Activated T-helper 1 cell treated with Interleukin-2 at 50 U/mL for 16 hours (primary cell): Measurements from ENCODE around the gene VPS51.

Experiments used
- DNase-seq: peaks from one replicate; pipeline ENCODE4 v3.0.0-alpha.2; 2020; ENCODE audit warnings: low read depth

Gene VPS51

DNA sequence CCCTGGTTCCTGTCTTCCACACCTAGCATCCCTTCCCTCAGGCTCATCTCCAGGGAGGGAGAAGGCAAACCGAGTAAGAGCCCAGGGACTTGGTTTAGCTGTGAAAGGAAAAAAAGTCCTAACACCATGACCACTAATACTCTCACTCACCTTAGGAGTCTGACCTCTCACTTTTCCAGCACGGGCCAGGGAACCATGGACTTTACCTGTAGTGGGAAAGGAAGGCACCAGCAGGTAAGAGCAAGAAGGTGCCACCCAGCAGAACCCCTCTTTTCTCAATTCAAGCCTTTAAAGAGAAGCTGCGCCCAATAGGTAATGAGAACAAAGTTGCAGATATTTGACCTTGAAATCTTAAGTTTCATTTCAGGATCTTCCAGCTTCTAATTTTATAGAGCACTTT lies 24.8 kb downstream of the VPS51 start:
- no peak for DNase-seq

DNA sequence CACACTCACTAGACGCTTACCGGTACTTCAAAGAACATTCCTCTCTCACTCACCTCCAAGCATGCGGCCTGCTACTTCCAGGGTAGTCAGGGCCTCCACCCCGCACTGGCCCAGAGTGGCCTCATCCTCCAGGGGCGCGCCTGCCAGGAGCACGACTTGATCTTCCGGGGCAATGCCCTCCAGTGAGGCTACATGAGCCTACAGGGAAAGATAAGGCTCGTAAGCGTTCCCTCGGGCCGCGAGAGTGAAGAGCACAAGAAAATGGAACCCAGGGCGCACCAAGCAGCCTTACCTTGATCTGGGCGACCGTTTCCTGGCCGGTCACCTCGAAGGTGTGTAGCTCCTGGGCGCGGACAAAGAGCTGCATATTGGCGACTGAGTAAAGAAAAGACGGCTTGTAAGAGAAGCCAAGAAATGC lies 25.4 kb downstream of the VPS51 start:
- no peak for DNase-seq

DNA sequence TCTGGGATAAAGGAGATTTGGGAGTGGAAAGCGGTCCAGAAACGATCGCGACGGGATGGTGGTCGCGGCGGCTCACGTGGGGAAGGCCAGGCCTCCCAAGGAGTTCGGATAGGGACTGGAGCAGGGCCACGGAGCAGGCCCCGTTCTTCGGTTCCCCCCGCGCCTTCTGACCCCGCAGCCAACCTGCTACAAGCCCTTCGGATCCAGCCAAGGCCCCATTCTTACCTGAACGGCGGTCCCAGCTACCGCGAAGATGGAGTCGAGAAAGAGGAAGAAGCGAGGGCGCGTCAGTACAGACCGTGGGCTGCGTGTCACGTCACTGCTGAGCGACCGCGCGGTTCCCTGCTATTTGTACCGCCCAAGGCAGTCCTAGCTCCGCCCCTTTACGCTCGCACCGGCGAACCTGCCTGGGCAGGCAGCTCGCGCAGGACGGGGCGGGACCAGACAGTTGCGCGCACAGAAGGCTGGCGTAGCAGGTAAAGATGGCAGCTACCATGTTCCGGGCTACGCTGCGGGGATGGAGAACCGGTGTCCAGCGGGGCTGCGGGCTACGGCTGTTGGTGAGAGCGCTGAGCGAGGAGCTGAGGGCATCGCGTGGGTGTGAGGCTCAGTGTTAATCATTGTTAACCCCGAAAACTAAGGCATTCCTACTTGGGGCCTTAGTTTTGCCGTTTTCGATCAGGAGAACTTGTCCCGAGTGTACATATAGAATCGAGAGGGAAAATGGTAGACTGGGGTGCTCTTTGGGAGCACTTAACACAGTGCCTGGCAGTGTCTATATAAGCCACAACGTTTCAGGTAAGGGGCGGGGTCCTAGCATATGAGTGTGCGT lies 26.1 kb downstream of the VPS51 start, which contains the start of the genes FAU and MRPL49:
TSS of gene FAU (minus strand) at position 270 of the 832 bp plus-strand sequence. CDS start 321 bp downstream, outside the sequence.
TSS of gene MRPL49 (plus strand) at position 457 of the 832 bp plus-strand sequence. CDS start at position 483, 26 bp downstream.
- peak; percentile 99 for DNase-seq

DNA sequence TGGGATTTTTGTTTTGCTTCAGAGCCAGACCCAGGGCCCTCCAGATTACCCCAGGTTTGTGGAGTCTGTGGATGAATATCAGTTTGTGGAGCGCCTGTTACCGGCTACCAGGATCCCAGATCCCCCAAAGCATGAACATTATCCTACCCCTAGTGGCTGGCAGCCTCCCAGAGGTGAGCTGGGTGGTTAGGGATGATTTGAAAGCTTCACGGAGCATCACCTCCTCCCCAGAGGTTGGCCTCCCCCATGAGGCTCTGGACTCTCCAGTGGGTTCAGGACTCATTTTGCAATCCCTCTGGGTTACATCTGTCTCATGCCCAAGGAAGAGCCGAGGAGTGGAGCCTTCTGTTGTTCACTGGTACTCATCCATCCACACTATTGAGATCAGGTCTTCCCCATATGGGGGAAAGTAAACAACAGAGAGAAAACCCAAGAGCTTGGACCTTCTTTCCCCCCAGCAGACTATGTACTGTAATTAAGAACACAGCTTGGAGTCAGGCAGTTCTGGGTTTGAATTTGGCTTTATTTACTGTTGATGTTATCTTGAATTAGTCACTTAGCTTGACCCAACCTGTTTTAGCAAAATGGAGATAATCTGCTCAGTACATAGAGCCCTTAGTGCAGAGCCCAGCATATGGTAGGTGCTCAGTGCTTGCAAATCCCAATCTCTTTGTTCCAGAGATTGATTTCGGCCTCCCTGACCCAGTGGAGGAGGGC lies 28.6 kb downstream of the VPS51 start:
- no peak for DNase-seq

DNA sequence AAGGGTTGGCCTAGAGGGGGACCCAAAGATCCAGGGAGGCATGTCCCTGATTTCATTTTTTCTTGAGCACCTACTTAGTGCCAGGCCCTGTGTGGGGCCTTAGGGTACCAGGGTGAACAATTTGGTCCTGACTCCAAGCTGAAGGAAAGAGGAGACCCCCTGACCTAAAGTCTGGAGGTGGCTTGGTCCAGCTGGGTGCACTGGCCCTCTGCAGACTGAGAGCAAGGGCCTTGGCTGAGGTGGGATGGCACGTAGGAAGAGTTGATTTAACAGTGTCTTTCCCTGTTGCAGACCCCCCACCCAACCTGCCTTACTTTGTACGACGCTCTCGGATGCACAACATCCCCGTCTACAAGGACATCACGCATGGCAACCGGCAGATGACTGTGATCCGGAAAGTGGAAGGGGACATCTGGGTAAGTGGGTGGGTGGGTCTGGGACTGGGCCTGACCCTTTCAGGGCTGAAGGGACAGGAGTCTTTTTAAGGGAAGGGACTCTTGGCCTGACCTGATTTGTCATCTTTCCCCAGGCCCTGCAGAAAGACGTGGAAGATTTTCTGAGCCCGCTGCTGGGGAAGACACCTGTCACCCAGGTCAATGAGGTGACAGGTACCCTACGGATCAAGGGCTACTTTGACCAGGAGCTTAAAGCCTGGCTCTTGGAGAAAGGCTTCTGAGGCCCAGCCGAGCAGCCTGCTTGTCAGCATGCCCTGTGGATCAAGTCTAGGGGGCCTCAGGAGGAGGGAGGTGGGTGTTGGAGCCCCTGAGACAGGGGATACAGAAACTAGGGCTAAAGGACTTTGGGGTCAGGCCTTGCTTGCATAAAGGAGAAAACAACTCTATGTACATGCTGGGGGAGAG lies 29.4 kb downstream of the VPS51 start:
- DNase-seq, result no peak

DNA sequence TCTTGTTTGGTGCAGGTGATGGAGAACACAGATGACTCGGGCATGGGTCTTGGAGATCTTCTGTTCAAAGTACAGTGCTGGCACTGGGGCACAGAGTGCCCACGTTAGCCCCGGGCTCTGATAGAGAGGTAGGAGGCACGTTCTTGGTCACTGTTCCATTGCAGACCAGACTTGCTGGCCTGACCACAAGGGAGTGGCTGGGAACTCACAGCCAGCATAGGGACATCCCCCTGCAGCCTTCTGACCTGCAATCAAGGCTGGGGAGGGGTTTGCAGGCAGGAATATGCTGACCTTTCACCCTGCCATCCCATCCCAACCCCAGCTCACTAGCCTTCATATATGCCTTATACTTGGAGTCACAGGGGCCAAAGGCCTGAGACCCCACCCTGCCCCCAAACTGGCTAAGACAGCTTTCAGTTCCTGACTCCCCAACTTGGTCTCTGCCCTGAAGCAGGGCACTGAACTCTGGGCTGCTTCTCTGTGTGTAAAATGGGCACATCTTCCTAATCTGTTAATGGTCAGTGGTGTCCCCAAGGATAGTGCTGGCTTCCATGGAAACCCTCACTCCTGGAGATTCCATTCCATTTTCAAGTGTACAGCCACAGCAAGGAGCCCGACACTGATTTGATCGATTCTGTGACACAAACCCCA lies 30.7 kb downstream of the VPS51 start:
- no peak for DNase-seq

DNA sequence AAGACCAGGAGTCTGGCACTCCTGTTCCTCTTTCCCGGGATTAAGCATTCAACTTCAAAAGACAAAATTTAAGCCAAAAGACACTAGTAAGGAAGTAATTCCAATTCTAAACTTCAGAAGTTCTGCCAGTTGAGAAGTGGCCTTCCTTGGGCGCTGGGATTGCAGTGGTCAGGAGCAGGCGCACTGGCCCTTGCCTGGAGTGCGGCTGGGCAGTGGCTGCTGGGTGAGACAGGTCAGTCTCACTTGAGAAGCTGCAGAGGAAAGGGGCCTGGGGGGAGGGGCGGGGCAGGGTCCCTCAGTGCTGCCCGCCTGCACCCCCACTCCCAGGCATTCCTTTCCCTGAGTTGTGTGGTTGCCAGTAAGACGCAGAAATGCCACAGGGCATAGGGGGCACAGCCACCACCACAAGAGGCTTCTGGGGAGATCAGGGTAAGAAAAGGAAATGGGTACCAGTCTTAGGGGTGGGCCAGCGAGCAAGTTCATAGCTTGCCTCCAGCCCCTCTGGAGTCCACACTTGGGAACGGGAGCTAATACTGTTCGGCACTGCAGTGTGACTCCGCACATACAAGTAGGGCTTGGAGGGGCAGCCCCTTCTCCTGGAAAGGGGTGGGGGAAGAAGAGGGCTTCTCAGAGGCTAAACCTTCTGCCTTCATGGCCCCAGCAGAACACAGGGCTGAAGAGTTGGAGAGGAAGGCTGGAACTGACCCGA lies 31.6 kb downstream of the VPS51 start:
- no peak for DNase-seq

DNA sequence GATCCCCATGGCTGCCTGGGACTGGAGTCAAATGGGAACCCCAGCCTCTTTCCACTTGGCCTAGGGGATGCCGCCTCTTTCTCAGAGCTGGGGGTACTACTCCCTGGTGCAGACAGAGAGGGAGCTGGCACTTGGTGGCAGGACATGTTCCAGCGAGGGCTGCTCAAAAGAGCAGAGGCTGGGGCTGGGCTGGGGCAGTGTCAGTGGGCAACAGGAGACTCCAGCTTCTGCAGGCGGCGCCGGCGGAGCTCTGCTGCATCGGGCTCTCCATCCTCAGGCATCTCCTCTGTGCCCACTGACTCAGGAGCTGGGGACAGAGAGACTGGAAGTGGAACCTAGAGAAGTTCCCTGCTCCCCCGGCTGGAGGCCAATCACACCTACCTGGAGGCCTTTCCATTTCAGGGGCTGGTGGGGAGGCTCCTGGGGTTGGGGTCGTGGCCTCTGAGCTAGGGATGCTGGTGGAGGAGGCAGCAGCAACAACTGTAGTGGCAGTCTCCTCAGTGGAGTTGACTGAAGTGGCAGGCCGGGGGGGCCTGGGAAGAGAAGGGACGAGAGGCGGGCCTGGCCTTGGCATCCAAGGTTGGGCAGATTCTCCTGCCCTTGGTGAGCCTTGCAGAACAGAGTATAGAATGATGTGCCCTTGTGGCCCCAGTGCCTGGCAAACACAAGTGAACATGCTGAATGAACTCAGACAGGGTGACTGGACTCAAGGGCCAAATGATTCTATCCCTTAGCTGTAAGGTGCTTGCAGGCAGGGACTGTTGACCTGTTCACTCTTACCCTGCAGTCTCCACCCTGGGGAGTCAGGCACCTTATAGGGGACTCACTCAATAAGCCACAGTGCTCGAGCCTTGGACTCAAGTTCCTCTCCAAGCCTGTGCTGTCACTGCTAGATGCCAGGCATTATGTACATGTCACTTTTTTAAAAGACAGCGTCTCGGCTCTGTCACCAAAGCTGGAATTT lies 32.5 kb downstream of the VPS51 start:
- no peak for DNase-seq

DNA sequence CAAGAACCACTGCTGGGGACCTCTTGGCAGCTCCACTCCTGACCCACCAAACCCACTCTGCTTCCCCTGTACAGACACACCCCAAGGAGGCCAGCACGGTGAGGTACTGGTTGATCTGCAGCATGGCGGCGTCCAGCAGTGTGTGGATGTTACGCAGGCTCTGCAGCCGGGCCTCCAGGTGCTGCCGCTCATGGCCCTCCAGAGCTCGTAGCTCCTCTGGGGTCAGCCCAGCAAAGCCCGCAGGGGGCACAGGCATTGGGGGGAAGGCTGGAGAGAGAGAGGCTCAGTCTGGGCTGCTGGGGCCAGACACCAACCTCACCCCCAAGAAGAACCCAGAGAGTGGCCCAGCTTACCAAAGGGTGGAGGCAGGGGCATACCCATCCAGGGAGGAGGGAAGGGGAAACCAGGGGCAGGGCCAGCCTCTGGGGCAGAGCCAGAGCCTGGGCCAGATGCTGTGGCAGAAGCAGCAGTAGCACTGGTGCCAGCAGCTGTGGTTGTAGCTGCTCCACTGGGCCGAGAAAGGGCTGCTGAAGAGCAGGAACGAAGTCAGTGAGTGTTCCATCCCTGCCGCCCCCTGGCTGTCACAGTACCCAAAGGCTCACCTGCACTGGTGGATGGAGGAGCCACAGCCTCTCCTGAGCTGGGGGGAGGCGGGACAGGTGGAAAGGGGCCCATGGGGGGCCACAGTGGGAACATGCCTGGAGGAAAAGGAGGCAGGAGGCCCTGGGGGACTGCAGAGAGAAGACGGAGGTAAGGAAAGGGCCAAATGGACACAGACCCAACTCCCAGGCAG lies 33.8 kb downstream of the VPS51 start:
- DNase-seq, result no peak

DNA sequence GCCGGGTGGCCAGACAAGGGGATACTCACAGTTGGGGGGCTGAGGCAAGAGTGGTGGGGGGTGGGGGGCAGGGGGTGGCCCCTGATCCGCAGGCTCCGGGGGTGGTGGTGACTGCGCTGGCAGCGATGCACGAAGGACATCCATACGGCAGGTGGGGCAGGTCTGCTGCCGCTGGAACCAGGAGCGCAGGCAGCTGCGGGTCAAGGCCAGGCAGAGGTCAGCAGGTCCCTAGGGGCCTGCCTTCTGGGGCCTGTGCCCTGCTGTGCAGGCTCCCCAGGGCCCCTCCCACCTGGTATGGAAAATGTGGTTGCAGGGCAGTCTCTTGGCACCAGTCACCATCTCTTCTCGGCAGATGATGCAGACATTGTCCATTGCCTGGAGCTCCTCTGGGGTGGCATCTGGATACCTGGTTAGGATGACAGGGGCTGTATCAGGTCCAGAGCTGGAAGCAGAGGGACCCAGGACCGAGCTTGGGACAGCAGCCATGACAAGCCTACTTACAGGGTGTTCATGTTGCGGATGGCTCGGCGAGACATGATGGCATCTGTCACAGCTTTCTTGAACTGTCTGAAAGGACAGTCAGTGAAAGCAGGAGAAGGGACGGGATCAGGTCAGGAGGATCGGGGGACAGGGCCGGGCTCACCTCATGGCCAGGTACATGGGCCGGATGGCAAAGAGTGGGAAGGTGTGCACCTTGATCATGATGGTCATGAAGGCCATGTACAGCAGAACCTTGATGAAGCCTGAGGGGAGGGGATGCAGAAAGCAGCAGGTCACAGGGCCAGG lies 34.8 kb downstream of the VPS51 start:
- no peak for DNase-seq

DNA sequence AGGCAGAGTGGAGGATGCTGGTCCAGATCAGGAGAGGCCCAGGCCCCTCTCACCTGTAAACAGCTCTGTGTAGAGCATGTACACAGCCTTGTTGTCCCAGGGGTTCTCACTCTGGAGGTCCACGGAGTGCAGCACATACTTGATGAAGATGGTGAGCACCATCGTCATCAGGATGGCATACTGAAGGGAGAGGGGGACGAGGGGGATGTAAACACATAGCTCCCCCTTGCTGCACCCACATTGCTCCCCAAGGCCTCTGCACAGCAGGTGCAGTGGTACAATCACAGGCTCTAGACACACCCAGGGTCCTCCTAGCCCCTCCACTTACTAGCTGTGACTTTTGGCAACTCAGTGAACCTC lies 35.4 kb downstream of the VPS51 start:
- no peak for DNase-seq

DNA sequence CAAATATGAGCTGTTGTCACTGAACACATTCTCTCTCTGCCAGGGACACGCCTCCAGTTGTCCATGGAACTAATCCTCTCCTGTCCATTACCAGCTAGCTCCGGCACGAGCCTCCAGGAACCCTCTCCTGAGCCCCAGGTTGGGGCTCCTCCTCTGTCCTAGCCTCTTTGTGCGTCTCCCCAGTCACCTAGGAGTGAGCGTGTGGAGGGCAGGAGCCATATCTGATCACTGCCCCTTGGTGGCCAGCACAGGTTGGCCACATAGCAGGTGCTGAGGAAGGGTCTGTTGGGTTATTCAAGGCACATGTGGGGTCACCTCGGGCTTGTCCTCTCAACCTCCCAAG lies 35.9 kb downstream of the VPS51 start:
- no peak for DNase-seq

DNA sequence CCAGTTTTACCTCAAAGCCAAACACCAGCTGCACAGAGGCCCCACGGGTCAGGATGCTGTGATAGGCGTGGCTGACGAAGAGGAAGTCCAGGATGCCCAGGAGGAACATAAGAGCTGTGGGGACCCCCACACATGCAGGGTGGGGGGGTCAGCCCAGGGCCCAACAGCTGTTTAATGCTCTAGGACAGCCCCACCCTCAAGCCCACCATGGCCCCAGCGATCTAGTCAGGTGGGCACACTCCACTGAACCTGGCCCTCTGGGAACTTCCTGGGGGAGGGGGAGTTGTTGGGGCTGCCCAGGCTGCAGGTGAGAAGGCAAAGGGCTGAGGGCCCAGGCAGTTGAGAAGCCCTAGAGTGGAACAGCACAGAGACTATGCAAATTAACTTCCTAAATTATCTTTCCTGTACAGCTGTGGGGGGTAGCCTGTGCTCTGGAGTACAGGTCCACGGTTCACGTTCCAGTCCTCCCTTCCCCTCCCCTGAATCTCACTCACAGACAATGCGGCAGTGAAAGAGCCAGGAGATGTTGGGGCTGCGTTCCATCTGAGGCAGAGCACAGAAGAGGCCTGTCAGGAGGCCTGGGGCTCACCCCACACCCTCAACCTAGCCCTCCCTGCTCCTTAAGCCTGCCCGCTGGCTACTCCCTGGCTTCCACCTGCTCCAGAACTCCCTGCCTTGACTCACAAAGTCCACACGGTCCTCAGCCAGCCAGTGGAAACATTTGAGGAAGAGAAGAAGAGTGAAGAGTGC lies 36.4 kb downstream of the VPS51 start:
- no peak for DNase-seq

DNA sequence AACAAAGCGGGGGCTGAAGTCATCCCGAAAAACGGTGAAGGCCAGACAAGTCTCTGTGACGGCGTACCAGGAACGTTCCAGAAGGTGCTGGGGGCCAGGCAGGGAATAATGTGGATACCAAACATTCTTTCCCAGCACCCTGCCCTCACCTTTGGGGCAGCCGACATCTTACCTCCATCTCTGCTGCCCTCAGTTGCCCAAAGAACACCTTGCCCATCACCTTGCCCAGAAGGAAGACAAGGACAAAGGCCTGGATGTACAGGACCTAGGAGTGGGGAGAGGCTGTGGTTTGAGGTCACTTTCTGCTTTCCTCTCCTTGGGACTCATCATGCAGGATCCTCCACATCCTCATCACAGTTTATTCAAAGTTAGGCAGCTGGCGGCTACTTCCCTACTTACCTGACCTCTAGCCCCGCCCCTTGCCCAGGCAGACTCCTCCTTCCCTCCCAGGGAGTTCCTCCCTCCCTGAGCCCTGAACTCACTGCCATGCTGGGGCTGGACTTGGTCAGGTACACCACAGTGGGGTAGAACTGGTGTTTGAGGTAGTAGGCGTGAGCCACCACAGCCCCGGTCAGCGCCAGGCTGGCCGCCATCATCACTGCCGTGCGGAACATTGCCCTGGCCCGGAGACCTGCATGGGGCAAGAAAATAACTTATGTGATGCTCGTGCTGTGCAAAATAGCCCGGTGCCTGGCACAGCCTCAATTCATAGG lies 37.1 kb downstream of the VPS51 start:
- DNase-seq, result no peak

DNA sequence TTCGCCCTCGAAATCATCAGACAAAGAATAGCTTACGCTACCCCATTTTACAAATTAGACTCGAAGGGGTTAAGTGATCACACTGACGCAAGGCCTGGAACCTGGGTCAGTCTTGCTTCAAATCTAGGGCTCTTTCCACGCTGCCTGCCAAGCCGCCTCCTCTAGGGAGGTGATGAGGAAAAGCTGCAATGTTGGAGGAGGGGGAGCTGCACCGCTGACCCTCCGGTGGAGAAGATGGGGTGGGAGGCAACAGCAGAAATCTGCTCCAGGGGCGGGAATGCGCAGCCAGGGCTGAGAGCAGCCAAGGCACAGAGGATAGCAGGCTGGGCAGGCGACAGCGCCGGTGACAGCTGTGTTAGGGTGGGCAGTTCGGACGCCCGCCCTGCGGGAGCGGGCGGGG lies 37.7 kb downstream of the VPS51 start:
- no peak for DNase-seq

DNA sequence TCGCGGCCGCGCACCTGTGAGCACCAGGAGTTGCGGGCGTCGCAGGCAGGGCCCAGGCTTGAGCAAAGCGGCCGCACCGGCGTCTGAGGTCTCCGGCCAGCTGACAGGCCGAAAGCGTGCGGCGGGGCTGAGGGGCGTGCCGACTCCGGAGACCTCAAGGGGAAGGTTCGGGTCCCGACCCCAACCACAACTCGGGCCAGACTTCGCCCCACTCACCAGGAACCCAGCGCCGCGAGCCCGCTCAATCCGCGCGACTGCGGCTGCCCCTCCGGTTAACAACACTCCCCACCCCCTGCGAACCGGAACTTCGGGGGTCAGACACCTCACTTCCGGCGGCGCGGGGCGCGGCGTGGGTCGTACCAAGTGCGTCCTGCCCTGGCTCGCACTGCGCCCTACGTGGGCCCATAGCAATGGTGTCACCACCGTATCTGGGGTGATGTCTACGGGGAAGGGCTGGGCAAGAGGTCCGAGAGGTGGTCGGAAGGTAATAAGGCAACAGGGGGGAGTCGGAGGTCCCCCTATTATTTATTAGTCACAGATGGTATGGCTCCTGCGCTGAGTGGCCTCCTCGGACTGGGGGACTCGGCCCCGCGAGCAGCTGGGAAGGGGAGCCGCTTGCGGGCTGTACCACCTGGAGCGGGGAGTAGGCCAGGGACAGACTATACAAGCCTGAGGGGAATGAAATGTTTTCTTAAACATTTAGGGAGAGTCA lies 38.4 kb downstream of the VPS51 start, which contains the start of gene SYVN1:
TSS of gene SYVN1 (minus strand) at position 280 of the 712 bp plus-strand sequence. CDS start 918 bp downstream, outside the sequence.
- DNase-seq, result peak; percentile 87
